Measurements from ENCODE around the gene RRBP1.

RRBP1 gene

GRCh38 chr20:17611540-17612286 is 70.3 kb downstream of the RRBP1 start:
- no peak for DNase-seq (ENCODE audit: low read depth in 3 of 3)

- no peak for DNase-seq (ENCODE audit: low read depth in 3 of 3)
Measured at GRCh38 chr20:17611290-17611539, 70.8 kb downstream of the RRBP1 start.

- DNase-seq (ENCODE audit: low read depth in 3 of 3) = peak in 2 of 3 experiments; percentile 31 to 36
Measured at GRCh38 chr20:17610566-17611289, 71.3 kb downstream of the RRBP1 start.

GRCh38 chr20:17609811-17610377 is 72.1 kb downstream of the RRBP1 start:
- DNase-seq (ENCODE audit: low read depth in 3 of 3) = no peak

- DNase-seq (ENCODE audit: low read depth in 3 of 3) = no peak
Measured at GRCh38 chr20:17608701-17609497, 73.1 kb downstream of the RRBP1 start.

GRCh38 chr20:17606001-17606400 is 76.0 kb downstream of the RRBP1 start:
- DNase-seq (ENCODE audit: low read depth in 3 of 3) = no peak

GRCh38 chr20:17605131-17605660 is 76.8 kb downstream of the RRBP1 start:
- no peak for DNase-seq (ENCODE audit: low read depth in 3 of 3)

GRCh38 chr20:17602493-17602892 is 79.5 kb downstream of the RRBP1 start:
- DNase-seq (ENCODE audit: low read depth in 3 of 3) = no peak

GRCh38 chr20:17601957-17602356 is 80.1 kb downstream of the RRBP1 start:
- DNase-seq (ENCODE audit: low read depth in 3 of 3) = no peak

- DNase-seq (ENCODE audit: low read depth in 3 of 3) = no peak
Measured at GRCh38 chr20:17598013-17598550, 84.0 kb downstream of the RRBP1 start.

GRCh38 chr20:17595856-17596255 is 86.2 kb downstream of the RRBP1 start:
- DNase-seq (ENCODE audit: low read depth in 3 of 3) = no peak

GRCh38 chr20:17594443-17594842 is 87.6 kb downstream of the RRBP1 start:
- DNase-seq (ENCODE audit: low read depth in 3 of 3) = no peak

GRCh38 chr20:17593902-17594301 is 88.1 kb downstream of the RRBP1 start:
- DNase-seq (ENCODE audit: low read depth in 3 of 3) = no peak

- no peak for DNase-seq (ENCODE audit: low read depth in 3 of 3)
Measured at GRCh38 chr20:17590245-17590644, 91.8 kb downstream of the RRBP1 start.

GRCh38 chr20:17589161-17589834 is 92.7 kb downstream of the RRBP1 start:
- DNase-seq (ENCODE audit: low read depth in 3 of 3) = no peak

GRCh38 chr20:17587824-17588223 is 94.2 kb downstream of the RRBP1 start:
- DNase-seq (ENCODE audit: low read depth in 3 of 3) = no peak

GRCh38 chr20:17587148-17587547 is 94.9 kb downstream of the RRBP1 start:
- DNase-seq (ENCODE audit: low read depth in 3 of 3) = no peak

GRCh38 chr20:17586250-17586649 is 95.8 kb downstream of the RRBP1 start:
- no peak for DNase-seq (ENCODE audit: low read depth in 3 of 3)

- no peak for DNase-seq (ENCODE audit: low read depth in 3 of 3)
Measured at GRCh38 chr20:17584689-17585088, 97.4 kb downstream of the RRBP1 start.

- no peak for DNase-seq (ENCODE audit: low read depth in 3 of 3)
Measured at GRCh38 chr20:17583126-17583525, 98.9 kb downstream of the RRBP1 start.

GRCh38 chr20:17580895-17581294 is 101.1 kb downstream of the RRBP1 start:
- no peak for DNase-seq (ENCODE audit: low read depth in 3 of 3)
